A549 (cell line): ENCODE measurements around the gene ZNF581.

Experiments used
- MAX ChIP-seq: IDR thresholded peaks from 2 replicates; pipeline ENCODE4 v1.6.1; 2012
- TF ChIP-seq, protein P1 (sequence below): fragments of 450-650 bp; IDR thresholded peaks from 2 replicates; pipeline ENCODE4 v1.6.1; 2014; ENCODE audit warnings: antibody characterized with exemption

DNA sequence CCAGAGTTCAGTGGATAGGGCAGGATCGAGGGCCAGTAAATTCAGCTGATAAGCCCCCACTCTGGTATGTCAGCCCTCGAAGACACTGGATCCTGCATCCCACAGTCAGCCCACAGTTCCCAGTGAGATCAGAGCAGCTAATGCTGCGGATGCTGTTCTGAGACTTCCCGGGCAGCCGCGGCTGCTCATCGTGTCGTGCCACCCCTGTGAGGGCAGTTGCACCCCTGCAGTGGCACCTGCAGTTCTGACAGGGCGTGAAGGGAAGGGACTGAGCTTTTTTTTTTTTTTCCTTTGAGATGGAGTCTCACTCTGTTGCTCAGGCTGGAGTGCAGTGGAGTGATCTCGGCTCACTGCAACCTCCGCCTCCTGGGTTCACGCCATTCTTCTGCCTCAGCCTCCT lies 24.1 kb downstream of the ZNF581 start:
- TF ChIP-seq MAX = no peak
- TF ChIP-seq, protein P1, sequence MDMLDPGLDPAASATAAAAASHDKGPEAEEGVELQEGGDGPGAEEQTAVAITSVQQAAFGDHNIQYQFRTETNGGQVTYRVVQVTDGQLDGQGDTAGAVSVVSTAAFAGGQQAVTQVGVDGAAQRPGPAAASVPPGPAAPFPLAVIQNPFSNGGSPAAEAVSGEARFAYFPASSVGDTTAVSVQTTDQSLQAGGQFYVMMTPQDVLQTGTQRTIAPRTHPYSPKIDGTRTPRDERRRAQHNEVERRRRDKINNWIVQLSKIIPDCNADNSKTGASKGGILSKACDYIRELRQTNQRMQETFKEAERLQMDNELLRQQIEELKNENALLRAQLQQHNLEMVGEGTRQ = no peak
